ENCODE measurements around the gene ATP2B3.

ATP2B3 gene

GRCh38 chrX:153539171-153539978 is 21.9 kb downstream of the ATP2B3 start:
- peak; percentile 62 for DNase-seq

- no peak for DNase-seq
These were observed 22.5 kb downstream of the ATP2B3 start for GRCh38 chrX:153539979-153540358.

- no peak for DNase-seq
These were observed 27.3 kb downstream of the ATP2B3 start for GRCh38 chrX:153544727-153545126.

GRCh38 chrX:153546386-153546785 is 28.9 kb downstream of the ATP2B3 start:
- DNase-seq: no peak

- DNase-seq: no peak
These were observed 29.8 kb downstream of the ATP2B3 start for GRCh38 chrX:153547195-153547594.

GRCh38 chrX:153549231-153549630 is 31.8 kb downstream of the ATP2B3 start:
- DNase-seq: no peak

GRCh38 chrX:153549807-153550206 is 32.4 kb downstream of the ATP2B3 start:
- DNase-seq: no peak

- DNase-seq: no peak
These were observed 33.7 kb downstream of the ATP2B3 start for GRCh38 chrX:153551135-153551534.

GRCh38 chrX:153554519-153555167 is 37.2 kb downstream of the ATP2B3 start:
- peak; percentile 56 for DNase-seq

GRCh38 chrX:153556767-153557166 is 39.3 kb downstream of the ATP2B3 start:
- no peak for DNase-seq

GRCh38 chrX:153557618-153558355 is 40.3 kb downstream of the ATP2B3 start:
- no peak for DNase-seq

GRCh38 chrX:153560000-153560399 is 42.6 kb downstream of the ATP2B3 start:
- no peak for DNase-seq

- no peak for DNase-seq
These were observed 43.0 kb downstream of the ATP2B3 start for GRCh38 chrX:153560466-153560865.

- DNase-seq: no peak
These were observed 43.9 kb downstream of the ATP2B3 start for GRCh38 chrX:153561337-153561736.

- no peak for DNase-seq
These were observed 45.1 kb downstream of the ATP2B3 start for GRCh38 chrX:153562546-153562945.

GRCh38 chrX:153564047-153564606 is 46.7 kb downstream of the ATP2B3 start:
- no peak for DNase-seq

GRCh38 chrX:153565996-153566580 is 48.6 kb downstream of the ATP2B3 start:
- no peak for DNase-seq

- no peak for DNase-seq
These were observed 51.1 kb downstream of the ATP2B3 start for GRCh38 chrX:153568451-153569011.

GRCh38 chrX:153569475-153569874 is 52.0 kb downstream of the ATP2B3 start:
- no peak for DNase-seq

GRCh38 chrX:153571534-153571908 is 54.1 kb downstream of the ATP2B3 start:
- DNase-seq: no peak

GRCh38 chrX:153572601-153573000 is 55.2 kb downstream of the ATP2B3 start:
- DNase-seq: no peak

GRCh38 chrX:153573984-153574383 is 56.5 kb downstream of the ATP2B3 start:
- no peak for DNase-seq
